Measurements from ENCODE around the gene TAF7L. TPM values are rescaled to one million over a fixed set of nuclear protein-coding genes. Genes with fewer than 3 reads are reported as not detected.
A peak's percentile ranks its signal among the peaks of the same experiment; 100 is the strongest.
"Not testable (repeated sequence)": the region's sequence is repeated elsewhere in the genome, so short reads cannot be mapped to it uniquely, and the experiment has no call there.

The TAF7L gene
- total RNA-seq = not detected
- polyA plus RNA-seq = not detected

- ChIA-PET CTCF (ENCODE audit: partially characterized antibody) (no interaction called here), POLR2A (ENCODE audit: partially characterized antibody) (no interaction called here)
- no peaks in the 10 kb centered on the region for H3K36me3 ChIP-seq (ENCODE audit: insufficient read depth, low read length)
- H3K36me3 Mint-ChIP-seq = no peaks in the 10 kb centered on the region
- no peak for DNase-seq
- H3K4me3 ChIP-seq (ENCODE audit: low read length in 2 of 2) = no peak within 1 kb of the TSS
- H3K4me1 Mint-ChIP-seq = peaks cover 0 to 1% (median 0%) of the 10 kb centered on the region in 4 donors
- H3K9me3 Mint-ChIP-seq = no peaks in the 10 kb centered on the region
- intact Hi-C loops (cut with micrococcal nuclease) = no loop called here
- no peak within 1 kb of the TSS for H3K27ac Mint-ChIP-seq
- no peak within 1 kb of the TSS for H3K27ac ChIP-seq (ENCODE audit: low read depth, low read length)
- no peaks in the 10 kb centered on the region for H3K27me3 ChIP-seq (ENCODE audit: insufficient read depth, low read length)
- H3K4me3 Mint-ChIP-seq = no peak within 1 kb of the TSS
- H3K9me3 ChIP-seq (ENCODE audit: control insufficient read depth in 1 of 2, low read length in 2 of 2) = no peaks in the 10 kb centered on the region
- H3K27me3 Mint-ChIP-seq = no peaks in the 10 kb centered on the region
- no peaks in the 10 kb centered on the region for H3K4me1 ChIP-seq (ENCODE audit: insufficient read depth, low read length)
Measured at GRCh38 chrX:101290957-101291603, at the start of gene TAF7L. Gene TAF7L (minus strand): TSS chrX:101291334. CDS start chrX:101287543, 3,791 bp downstream.

GRCh38 chrX:101337776-101338271 is 46.7 kb upstream of the TAF7L start:
- Mint-ChIP-seq H3K4me3 (no peak overlapping the region), H3K27ac (no peak overlapping the region), H3K36me3 (peaks cover 0 to 3% of the 10 kb centered on the region in 2 donors), H3K4me1 (no peaks in the 10 kb centered on the region), H3K9me3 (peaks cover 0 to 6% (median 0%) of the 10 kb centered on the region in 8 donors), H3K27me3 (no peaks in the 10 kb centered on the region)
- H3K27ac ChIP-seq (ENCODE audit: low read depth, low read length) = no peak overlapping the region
- DNase-seq = no peak
- intact Hi-C loops (cut with micrococcal nuclease) = no loop called here
- H3K4me3 ChIP-seq (ENCODE audit: low read length in 2 of 2) = no peak overlapping the region
- no peaks in the 10 kb centered on the region for H3K9me3 ChIP-seq (ENCODE audit: control insufficient read depth in 1 of 2, low read length in 2 of 2)
- ChIA-PET CTCF (ENCODE audit: partially characterized antibody) (no interaction called here), POLR2A (ENCODE audit: partially characterized antibody) (no interaction called here)
- H3K36me3 ChIP-seq (ENCODE audit: insufficient read depth, low read length) = no peaks in the 10 kb centered on the region
- no peaks in the 10 kb centered on the region for H3K27me3 ChIP-seq (ENCODE audit: insufficient read depth, low read length)
- no peaks in the 10 kb centered on the region for H3K4me1 ChIP-seq (ENCODE audit: insufficient read depth, low read length)

- H3K27ac Mint-ChIP-seq; H3K27me3 Mint-ChIP-seq; DNase-seq; H3K27ac ChIP-seq (ENCODE audit: low read depth, low read length); H3K36me3 ChIP-seq (ENCODE audit: insufficient read depth, low read length); H3K4me3 ChIP-seq (ENCODE audit: low read length in 2 of 2); H3K4me1 Mint-ChIP-seq; H3K36me3 Mint-ChIP-seq; CTCF ChIA-PET (ENCODE audit: partially characterized antibody); intact Hi-C loops (cut with micrococcal nuclease); H3K9me3 ChIP-seq (ENCODE audit: control insufficient read depth in 1 of 2, low read length in 2 of 2); H3K27me3 ChIP-seq (ENCODE audit: insufficient read depth, low read length); H3K9me3 Mint-ChIP-seq; H3K4me3 Mint-ChIP-seq; H3K4me1 ChIP-seq (ENCODE audit: insufficient read depth, low read length); POLR2A ChIA-PET (ENCODE audit: partially characterized antibody): not testable (repeated sequence)
Measured at GRCh38 chrX:101334310-101334709, 43.2 kb upstream of the TAF7L start.

- CTCF ChIA-PET (ENCODE audit: partially characterized antibody); H3K4me3 Mint-ChIP-seq; H3K4me3 ChIP-seq (ENCODE audit: low read length in 2 of 2); DNase-seq; H3K36me3 ChIP-seq (ENCODE audit: insufficient read depth, low read length); H3K4me1 ChIP-seq (ENCODE audit: insufficient read depth, low read length); H3K4me1 Mint-ChIP-seq; H3K27ac Mint-ChIP-seq; POLR2A ChIA-PET (ENCODE audit: partially characterized antibody); H3K27me3 Mint-ChIP-seq; intact Hi-C loops (cut with micrococcal nuclease); H3K9me3 ChIP-seq (ENCODE audit: control insufficient read depth in 1 of 2, low read length in 2 of 2); H3K9me3 Mint-ChIP-seq; H3K27ac ChIP-seq (ENCODE audit: low read depth, low read length); H3K36me3 Mint-ChIP-seq; H3K27me3 ChIP-seq (ENCODE audit: insufficient read depth, low read length): not testable (repeated sequence)
Measured at GRCh38 chrX:101326600-101326999, 35.5 kb upstream of the TAF7L start.

GRCh38 chrX:101303790-101304189 is 12.7 kb upstream of the TAF7L start:
- Mint-ChIP-seq H3K36me3 (no peaks in the 10 kb centered on the region), H3K4me1 (no peaks in the 10 kb centered on the region), H3K9me3 (no peaks in the 10 kb centered on the region), H3K4me3 (no peak overlapping the region), H3K27ac (no peak overlapping the region), H3K27me3 (no peaks in the 10 kb centered on the region)
- DNase-seq = no peak
- H3K27ac ChIP-seq (ENCODE audit: low read depth, low read length) = no peak overlapping the region
- ChIA-PET CTCF (ENCODE audit: partially characterized antibody) (no interaction called here), POLR2A (ENCODE audit: partially characterized antibody) (no interaction called here)
- no peaks in the 10 kb centered on the region for H3K9me3 ChIP-seq (ENCODE audit: control insufficient read depth in 1 of 2, low read length in 2 of 2)
- H3K27me3 ChIP-seq (ENCODE audit: insufficient read depth, low read length) = no peaks in the 10 kb centered on the region
- intact Hi-C loops (cut with micrococcal nuclease) = no loop called here
- no peak overlapping the region for H3K4me3 ChIP-seq (ENCODE audit: low read length in 2 of 2)
- no peaks in the 10 kb centered on the region for H3K4me1 ChIP-seq (ENCODE audit: insufficient read depth, low read length)
- H3K36me3 ChIP-seq (ENCODE audit: insufficient read depth, low read length) = no peaks in the 10 kb centered on the region

GRCh38 chrX:101295603-101296002 is 4.5 kb upstream of the TAF7L start:
- POLR2A ChIA-PET (ENCODE audit: partially characterized antibody) = not testable (repeated sequence)

GRCh38 chrX:101287402-101287801 is 3.7 kb downstream of the TAF7L start:
- Histone ChIP-seq H3K27me3 (ENCODE audit: insufficient read depth, low read length) (no peaks in the 10 kb centered on the region), H3K27ac (ENCODE audit: low read depth, low read length) (no peak overlapping the region), H3K9me3 (ENCODE audit: control insufficient read depth in 1 of 2, low read length in 2 of 2) (no peaks in the 10 kb centered on the region), H3K4me3 (ENCODE audit: low read length in 2 of 2) (no peak overlapping the region), H3K4me1 (ENCODE audit: insufficient read depth, low read length) (no peaks in the 10 kb centered on the region), H3K36me3 (ENCODE audit: insufficient read depth, low read length) (no peaks in the 10 kb centered on the region)
- Mint-ChIP-seq H3K27ac (no peak overlapping the region), H3K36me3 (no peaks in the 10 kb centered on the region), H3K27me3 (no peaks in the 10 kb centered on the region), H3K4me3 (no peak overlapping the region), H3K9me3 (no peaks in the 10 kb centered on the region), H3K4me1 (peaks cover 0 to 1% (median 0%) of the 10 kb centered on the region in 4 donors)
- intact Hi-C loops (cut with micrococcal nuclease) = loop anchor here (5.0 kb wide), 1 partner anchor 235 kb away; the partner anchor contains the start of gene TRMT2B
- peak in 4 of 5 donors; percentile 23 to 31 (median 28) for DNase-seq
- ChIA-PET POLR2A (ENCODE audit: partially characterized antibody) (no interaction called here), CTCF (ENCODE audit: partially characterized antibody) (interaction anchor here (0.7 to 1.7 kb wide), 5 partner anchors 9 to 633 kb away, joined by 3 to 5 read pairs (median 4); no protein-coding TSS in a partner anchor)

More at GRCh38 chrX:101295603-101296002, 4.5 kb upstream of the TAF7L start:
- H3K27me3 ChIP-seq (ENCODE audit: insufficient read depth, low read length); H3K4me3 Mint-ChIP-seq; H3K27ac Mint-ChIP-seq; H3K9me3 Mint-ChIP-seq; CTCF ChIA-PET (ENCODE audit: partially characterized antibody); H3K4me3 ChIP-seq (ENCODE audit: low read length in 2 of 2); H3K4me1 ChIP-seq (ENCODE audit: insufficient read depth, low read length); H3K4me1 Mint-ChIP-seq; H3K27ac ChIP-seq (ENCODE audit: low read depth, low read length); intact Hi-C loops (cut with micrococcal nuclease); H3K36me3 Mint-ChIP-seq; H3K9me3 ChIP-seq (ENCODE audit: control insufficient read depth in 1 of 2, low read length in 2 of 2); DNase-seq; H3K36me3 ChIP-seq (ENCODE audit: insufficient read depth, low read length); H3K27me3 Mint-ChIP-seq: not testable (repeated sequence)
